ENCODE results near the gene WDR13. TPM values are rescaled to one million over a fixed set of nuclear protein-coding genes. Genes with fewer than 3 reads are reported as not detected.
"Not testable (repeated sequence)": the region's sequence is repeated elsewhere in the genome, so short reads cannot be mapped to it uniquely, and the experiment has no call there.

Gene WDR13
- polyA plus RNA-seq, 1 donor, result 86.3 TPM

DNA sequence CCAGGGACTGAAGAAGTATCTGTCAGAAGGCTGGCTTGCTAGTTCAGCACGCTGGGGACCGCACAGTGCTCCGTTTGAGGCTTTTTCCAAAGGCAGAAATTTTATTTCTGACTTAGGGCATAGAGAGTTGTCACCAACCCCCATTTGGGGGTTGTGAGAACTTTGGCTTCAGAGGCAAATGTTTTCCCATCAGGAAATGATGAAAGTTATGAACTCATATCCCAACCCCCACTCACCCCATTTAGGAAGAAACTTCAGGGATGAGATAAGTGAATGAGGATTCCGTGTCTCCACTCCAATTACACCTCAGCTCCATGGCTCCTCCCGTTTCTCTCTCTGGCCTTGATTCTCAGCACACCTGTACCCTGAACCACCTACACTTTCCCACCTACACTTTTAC lies 4.3 kb upstream of the WDR13 start:
- no peak for DNase-seq (ENCODE audit: low read depth)

DNA sequence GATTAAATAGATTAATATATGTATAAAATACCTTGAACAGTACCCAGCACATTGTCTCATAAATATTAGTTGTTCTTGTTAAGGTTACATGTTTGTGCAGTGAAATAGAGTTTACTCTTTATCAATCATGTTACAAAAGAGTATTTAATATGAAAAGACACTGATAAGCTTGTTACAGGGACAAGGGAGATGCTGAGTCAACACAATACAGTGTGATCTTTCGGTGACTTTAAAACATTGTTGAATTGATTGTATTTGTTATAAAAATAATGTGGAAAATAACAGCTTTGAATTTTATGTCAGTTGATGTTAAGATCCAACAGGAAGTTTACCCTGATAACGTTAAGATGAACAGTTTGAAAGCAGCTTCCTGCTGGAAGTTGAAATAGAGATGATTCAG lies 1.4 kb upstream of the WDR13 start:
- DNase-seq (ENCODE audit: low read depth), result no peak

DNA sequence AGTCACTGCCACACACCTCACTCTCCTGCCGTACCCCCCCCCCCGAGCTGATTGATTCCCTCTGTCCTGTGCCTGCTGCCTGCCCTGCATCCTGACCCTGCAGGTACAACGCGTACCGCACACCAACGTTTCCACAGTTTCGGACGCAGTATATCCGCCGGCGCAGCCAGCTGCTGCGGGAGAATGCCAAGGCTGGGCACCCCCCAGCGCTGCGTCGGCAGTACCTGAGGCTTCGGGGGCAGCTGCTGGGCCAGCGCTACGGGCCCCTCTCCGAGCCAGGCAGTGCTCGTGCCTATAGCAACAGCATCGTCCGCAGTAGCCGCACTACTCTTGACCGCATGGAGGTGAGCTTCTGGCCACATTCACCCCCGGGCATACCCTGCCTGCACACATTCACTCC lies 1.3 kb downstream of the WDR13 start:
- no peak for DNase-seq (ENCODE audit: low read depth)

DNA sequence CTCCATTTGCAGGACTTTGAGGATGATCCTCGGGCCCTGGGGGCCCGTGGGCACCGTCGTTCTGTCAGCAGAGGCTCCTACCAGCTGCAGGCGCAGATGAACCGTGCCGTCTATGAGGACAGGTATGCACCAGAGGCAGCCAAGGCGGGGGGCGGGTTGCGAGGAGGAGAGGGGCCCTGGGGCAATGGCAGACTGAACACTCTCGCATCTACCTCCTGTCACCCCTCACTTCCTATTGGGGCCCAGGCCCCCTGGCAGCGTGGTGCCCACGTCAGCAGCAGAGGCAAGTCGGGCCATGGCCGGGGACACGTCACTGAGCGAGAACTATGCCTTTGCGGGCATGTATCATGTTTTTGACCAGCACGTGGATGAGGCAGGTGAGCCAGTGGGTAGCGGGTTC lies 2.0 kb downstream of the WDR13 start:
- no peak for DNase-seq (ENCODE audit: low read depth)

DNA sequence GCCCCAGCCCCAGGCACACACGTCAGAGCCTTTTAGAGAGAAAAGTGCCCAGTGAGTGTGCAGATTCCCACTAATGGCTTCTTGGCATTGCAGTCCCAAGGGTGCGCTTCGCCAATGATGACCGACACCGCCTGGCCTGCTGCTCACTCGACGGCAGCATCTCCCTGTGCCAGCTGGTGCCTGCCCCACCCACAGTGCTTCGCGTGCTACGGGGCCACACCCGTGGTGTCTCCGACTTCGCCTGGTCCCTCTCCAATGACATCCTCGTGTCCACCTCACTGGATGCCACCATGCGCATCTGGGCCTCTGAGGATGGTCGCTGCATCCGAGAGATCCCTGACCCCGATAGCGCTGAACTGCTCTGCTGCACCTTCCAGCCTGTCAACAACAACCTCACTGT lies 2.9 kb downstream of the WDR13 start:
- no peak for DNase-seq (ENCODE audit: low read depth)

DNA sequence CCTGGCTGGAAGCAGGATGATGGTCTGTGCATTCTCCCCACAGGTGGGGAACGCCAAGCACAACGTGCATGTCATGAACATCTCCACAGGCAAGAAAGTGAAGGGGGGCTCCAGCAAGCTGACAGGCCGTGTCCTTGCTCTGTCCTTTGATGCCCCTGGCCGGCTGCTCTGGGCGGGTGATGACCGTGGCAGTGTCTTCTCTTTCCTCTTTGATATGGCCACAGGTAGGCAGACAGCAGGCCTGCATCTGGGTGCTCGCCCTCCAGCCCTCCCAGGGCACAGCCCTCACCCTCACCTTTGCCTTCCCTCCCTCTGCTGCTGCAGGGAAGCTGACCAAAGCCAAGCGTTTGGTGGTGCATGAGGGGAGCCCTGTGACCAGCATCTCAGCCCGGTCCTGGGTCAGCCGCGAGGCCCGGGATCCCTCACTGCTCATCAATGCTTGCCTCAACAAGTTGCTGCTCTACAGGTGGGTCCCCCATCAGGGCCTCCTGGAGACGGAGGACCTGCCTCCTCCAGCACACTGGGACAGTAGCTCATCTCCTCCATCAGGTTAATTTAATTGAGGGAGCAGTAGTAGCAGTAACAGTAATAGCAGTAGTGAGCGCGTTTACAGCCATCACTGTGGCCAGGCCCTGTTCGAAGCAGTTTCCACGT lies 4.6 kb downstream of the WDR13 start:
- DNase-seq (ENCODE audit: low read depth), result no peak

DNA sequence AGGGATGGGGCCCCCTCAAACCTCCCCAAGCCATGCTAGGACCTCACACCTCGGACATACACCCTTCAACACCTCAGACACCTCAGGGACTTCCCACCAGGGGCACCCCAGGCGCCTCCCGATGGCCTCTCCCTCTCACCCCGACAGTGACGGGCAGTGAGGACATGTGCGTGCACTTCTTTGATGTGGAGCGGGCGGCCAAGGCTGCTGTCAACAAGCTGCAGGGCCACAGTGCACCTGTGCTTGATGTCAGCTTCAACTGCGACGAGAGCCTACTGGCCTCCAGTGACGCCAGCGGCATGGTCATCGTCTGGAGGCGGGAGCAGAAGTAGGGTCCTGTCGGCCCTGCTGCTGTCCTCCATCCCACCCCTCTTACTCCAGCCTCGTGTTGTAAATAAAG lies 7.4 kb downstream of the WDR13 start:
- DNase-seq (ENCODE audit: low read depth), result no peak

DNA sequence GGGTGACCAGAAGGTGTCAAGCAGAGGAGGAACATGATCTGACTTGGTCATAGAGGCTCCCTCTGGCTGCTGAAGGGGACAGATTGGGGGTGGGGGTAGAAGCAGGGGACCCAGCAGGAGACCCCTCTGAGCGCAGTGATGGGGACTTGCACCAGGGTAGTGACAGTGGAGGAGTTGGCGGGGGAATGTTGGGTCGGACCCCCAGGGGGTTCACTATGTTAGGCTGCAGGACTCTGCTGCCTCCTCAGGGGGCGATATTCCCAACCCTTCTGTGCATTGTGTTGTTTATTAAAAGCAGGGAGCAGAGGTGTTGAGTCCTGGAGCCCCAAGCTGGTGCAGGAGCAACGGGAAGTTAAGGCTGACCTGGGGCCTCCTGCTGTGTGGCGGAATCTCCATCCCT lies 8.8 kb downstream of the WDR13 start:
- no peak for DNase-seq (ENCODE audit: low read depth)

DNA sequence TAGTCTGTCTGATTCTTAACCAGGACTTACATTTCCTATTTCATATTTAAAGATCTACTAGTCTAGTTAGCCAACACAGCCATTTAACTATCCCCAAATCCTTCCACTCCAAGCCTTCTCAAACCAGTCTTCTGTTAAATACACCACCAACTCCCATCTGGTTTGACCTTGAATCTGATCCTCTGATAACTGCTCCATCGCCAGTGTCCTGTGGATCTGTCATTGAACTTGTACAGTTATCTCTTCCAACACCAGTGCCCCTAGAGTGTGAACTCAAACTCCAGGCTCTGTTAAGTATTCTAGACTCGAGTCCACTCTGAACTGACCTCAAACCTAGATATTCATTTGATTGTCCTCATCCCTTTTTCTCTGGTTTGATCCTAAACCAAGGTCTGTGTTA lies 14.4 kb downstream of the WDR13 start:
- DNase-seq (ENCODE audit: low read depth), result no peak

DNA sequence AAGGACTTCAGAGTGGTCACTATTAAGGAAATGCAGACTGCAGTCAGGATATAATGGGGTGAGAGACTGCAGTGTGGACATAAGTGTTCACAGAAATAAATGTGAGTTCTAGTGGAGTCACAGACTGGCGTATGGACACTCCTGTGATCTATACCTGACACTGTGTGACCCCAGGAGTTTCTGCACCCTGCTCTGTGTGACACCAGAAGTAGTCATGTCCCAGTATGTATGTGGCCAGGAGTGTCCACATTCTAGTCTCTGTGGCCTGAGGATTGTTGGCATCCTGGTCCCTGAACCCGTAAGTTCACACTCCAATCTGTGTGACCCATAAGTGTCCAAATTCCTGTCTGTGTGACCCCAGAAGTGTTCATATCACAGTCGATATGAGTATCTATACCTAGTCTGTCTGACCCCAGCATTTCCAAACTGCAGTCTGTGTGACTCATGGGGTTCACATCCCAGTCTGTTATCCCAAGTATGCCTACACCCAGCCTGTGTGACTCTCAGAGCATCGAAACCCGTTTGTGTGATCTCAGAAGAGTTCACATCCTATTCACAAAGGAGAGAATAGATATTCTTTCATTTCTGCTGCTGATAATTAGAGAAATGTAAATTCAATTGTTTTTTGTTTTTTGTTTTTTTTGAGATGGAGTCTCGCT lies 16.3 kb downstream of the WDR13 start:
- DNase-seq (ENCODE audit: low read depth), result no peak

DNA sequence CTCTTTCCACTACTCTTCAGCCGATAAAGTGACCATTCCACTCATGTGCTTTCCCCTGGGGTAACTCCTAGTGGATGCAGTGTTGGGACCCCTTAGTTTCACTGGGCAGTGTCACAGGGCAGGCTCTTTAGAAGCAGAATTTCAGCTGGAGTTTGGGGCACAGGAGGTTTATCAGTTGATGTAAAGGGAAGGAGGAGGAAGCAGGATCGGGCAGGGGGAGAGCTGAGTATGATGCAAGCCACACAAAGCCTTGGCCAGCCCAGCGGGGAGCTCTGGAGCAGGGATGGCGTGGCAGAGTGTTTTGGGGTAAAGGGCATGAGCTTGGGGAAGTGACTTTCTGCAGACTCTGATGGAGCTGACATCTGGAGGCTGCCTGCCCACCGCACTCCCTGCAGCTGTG lies 19.3 kb downstream of the WDR13 start:
- DNase-seq (ENCODE audit: low read depth), result no peak

DNA sequence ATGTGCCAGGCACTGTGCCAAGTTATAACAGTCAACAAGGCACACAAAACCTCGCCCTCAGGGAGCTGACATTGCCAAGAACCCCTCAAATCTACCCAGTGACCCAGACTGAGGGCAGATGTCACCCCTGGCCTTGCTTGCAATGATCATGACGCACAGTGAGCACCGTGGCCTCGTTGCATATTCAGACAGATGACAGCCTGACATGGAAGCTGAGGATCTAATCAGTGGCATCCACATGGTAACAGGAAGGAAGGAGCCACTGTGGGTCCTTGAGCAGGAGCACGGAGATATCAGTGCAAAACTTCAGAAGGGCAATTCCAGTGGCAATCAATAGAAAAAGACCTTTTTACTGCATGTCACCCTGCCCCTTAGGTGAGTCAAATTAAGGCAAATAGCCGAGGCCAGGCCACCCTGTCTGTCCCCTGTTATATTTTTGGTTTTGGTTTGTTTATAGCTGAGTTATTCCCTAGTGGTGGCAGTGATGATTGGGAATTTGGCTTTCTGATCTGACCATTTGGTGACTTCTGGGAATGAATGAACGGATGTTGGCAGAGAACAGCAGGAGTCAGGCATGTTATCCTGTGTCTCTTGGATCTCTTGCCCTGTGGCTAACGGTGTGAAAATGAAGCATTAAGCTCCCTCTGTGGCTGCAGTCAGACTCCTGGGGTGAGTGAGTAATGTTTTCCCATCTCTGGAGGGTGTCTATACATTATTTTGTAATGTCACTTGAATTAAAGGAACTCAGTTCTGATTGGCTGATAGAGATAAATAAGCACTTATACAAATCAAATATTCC lies 20.4 kb downstream of the WDR13 start:
- no peak for DNase-seq (ENCODE audit: low read depth)

DNA sequence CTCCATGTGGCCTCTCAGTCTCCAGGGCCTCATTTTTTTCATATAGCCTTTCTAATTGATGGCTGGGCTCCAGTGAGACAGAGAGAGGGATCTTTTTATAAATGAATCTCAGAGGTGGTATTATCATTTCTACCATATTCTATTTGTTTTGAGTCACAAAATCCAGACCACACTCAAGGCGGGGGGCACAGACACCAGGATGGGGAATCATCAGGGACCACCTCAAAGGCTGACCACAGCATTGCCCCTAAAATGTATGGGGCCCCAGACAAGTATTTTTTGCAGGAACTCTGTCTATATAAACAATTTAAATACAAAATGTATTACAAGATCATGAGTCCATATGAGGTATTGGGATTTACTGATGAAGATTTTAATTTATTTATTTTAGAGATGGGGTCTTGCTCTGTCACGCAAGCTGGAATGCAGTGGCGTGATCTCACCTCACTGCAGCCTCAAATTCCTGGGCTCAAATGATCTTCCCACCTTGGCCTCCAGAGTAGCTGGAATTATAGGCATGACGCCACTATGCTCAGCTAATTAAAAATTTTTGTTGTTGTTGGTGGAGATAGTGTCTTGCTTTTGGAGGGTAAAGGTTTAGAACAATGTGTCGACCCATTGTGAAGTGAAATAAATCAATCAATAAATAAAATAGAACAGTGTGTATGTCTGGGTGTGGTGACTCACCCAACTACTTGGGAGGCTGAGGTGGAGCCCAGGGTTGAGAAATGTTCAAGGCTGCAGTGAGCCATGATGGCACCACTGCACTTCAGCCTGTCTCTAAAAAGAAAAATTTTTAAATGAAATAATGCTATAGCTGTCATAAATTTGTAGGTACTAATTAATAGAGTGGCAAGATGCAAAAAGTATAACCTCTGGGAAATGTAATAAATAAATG lies 29.4 kb downstream of the WDR13 start:
- DNase-seq (ENCODE audit: low read depth), result no peak

DNA sequence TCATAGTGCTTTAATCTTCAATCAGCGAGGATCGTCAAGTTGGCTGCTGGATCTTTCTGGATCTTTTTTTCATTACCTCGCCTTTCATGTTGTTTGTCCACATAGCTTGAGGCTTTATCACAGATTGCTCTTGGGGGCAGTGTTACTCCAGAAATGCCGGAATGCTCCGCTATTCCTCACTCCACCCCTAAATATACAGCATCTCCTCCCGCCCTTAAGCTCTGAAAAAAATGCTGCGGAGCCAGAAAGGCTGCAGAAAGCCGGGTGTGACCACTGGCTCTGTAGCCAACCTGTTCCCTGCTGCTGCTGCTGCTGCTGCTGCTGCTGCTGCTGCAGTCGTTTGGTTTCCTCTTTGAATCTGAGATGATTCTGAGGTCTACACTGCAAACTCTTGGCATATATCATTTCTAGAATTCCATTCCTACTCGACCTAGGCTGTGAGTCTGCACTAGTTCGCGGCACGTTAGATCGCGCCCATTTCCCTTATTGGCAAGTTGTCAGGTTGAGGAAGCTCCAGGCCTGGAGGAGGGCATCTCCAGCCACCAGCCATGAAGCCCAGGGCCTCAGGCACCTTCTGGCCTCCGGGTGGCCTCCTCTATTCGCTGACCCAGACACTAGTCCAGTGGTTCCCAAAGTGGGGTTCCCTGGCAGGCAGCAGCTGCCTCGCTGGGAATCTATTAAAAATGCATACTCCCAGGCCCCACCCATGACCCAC lies 34.2 kb downstream of the WDR13 start:
- DNase-seq (ENCODE audit: low read depth), result peak; percentile 79

DNA sequence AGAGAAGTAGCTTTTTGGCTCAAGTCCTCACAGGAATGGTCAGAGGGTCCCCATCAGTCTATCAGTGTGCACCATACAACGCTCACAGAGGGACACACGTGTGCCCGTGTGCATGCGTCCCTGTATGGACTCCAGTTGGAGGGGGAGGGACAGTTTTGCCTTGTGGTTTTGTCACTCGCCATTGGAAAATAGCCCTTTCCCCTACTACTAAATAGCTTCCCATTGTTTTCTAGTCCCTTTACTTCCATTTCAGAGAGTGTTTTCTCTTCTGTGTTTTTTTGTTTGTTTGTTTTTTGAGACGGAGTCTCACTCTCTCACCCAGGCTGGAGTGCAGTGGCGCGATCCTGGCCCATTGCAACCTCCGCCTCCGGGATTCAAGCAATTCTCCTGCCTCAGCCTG lies 34.9 kb downstream of the WDR13 start:
- no peak for DNase-seq (ENCODE audit: low read depth)

DNA sequence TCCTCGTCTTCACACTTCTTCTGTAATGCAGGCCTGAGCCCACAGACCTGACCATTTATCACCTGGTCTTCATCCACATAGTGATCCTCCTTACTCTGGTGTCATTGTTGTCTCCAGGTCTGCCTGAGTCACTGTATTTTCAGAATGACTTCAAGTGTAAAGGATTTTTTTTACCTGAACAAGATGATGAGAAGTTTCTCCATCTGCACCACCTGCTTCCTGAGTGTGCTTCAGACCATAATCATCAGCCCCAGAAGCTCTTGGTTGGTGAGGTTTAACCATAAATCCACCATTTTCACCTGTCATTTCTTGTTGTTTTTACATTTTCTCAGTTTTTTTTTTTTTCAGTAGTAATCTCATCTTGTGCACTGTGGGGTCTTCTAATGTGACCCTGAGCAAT lies 39.0 kb downstream of the WDR13 start:
- DNase-seq (ENCODE audit: low read depth), result no peak

DNA sequence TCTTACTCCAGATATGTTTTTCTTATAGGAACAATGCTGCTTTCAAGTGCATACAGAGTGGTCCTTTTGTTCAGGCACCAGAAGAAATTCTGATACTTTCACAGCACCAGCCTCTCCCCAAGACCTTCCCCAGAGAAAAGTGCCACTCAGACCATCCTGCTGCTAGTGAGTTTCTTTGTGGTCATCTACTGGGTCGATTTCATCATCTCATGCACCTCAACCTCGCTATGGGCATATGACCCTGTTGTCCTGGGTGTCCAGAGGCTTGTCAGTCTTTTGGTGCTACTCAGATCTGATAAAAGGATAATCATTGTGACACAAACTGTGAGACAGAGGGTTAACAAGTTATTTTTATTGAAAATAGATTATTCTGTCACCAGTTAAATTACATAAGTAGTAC lies 39.5 kb downstream of the WDR13 start:
- no peak for DNase-seq (ENCODE audit: low read depth)

DNA sequence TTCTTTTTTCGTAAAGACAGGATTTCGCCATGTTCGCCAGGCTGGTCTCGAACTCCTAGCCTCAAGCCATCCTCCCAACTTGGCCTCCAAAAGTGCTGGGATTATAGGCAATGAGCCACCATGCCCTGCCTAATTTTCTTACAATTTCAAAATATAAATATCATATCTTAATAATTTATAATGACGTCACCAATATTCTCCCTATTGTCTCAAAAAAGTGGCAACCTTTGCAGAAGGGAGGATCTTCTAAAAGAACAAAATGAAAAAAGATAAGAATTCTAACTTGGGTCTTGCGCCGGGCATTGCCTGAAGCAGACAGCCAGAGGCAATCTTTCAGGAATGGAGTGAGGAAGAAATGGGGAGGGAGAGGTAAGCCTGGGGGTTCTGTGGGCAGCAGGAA lies 48.4 kb downstream of the WDR13 start:
- no peak for DNase-seq (ENCODE audit: low read depth)

DNA sequence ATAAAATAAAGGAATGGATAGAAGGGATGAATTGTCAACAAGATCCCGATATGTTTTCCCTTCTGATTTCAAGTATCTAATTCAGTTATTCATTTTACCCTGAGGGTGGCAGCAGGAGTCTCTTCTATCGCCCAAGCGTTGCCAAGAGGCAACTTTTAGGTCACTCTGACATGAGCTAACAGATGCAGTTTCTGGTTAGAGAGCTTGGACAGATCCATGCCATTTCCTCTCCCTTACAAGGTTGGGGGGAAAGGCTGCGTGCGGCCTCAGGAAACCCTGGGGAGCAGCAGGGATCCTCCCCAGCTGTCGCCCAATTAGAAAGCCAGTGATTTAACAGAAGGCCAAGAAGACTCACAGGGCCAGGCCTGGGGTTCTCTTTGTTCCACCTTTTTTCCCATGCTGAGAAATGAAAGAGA lies 51.1 kb downstream of the WDR13 start:
- peak; percentile 34 for DNase-seq (ENCODE audit: low read depth)

DNA sequence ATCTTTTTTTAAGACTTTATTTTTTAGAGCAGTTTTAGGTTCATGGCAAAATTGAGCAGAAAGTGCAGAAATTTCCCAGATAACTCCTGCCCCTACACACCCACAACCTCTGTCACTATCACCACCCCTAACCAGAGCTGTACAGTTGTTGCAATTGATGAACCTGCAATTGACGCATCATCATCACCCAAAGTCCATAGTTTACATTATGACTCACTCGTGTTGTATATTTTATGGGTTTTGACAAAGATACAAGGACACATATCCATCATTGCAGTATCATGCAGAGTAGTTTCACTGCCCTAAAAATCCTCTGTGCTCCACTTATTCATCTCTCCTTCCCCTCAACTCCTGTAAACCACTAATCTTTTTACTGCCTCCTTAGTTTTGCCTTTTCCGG lies 51.8 kb downstream of the WDR13 start:
- no peak for DNase-seq (ENCODE audit: low read depth)

DNA sequence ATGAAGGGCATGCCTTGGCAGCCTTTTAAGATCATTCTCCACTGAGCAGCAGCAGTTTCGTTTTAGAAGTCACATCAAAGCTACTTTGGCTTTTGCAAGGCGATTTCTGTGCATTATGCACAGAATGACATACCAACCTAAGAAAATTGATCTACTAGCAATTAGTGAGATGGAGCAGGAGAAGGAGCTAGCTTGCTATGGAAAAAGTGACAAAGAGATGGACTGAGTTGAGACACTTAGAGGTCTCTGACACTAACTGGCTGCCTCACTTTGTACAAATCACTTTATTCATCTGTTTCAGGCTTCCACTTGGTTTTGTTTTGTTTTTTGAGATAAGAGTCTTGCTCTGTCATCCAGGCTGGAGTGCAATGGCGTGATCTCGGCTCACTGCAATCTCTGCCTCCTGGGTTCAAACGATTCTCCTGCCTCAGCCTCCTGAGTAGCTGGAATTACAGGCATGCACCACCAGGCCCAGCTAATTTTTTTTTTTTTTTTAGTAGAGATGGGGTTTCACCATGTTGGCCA lies 54.8 kb downstream of the WDR13 start:
- not testable (repeated sequence) for DNase-seq (ENCODE audit: low read depth)

Data from forelimb muscle (tissue), 1 donor.